H1 (cell line): Measurements from ENCODE around the gene PIP5K1B. TPM values are rescaled to one million over a fixed set of nuclear protein-coding genes. Genes with fewer than 3 reads are reported as not detected.

Source experiments
- CTCF ChIA-PET: fragments of 300-600 bp; sonication (Branson Sonifier 250); formaldehyde crosslinking; loops from one replicate; lab custom pipeline; 2021; ENCODE audit not compliant: partially characterized antibody; lab: Charles Lee
- POLR2A ChIA-PET: fragments of 300-600 bp; sonication (Branson Sonifier 250); formaldehyde crosslinking; loops from one replicate; lab custom pipeline; 2021; ENCODE audit warnings: inconsistent platforms; ENCODE audit not compliant: partially characterized antibody; lab: Charles Lee
- DNase-seq, 2 experiments: peaks; one replicate each; pipeline versions ENCODE4 v3.0.0 to v3.0.0-alpha.2; 2010 to 2022; ENCODE audit warnings: low spot score in 2 of 2, low read depth in 1 of 2, mixed read lengths in 1 of 2
- FAIRE-seq: peaks from 2 replicates; lab custom pipeline; 2011; peaks lifted over from hg19 to GRCh38; lab: Jason Lieb, UNC
- H2AFZ ChIP-seq: 2 replicates; pipeline ENCODE4 v1.8.1; 2012; ENCODE audit warnings: low read length, inconsistent platforms
- H2AK5ac ChIP-seq: 2 replicates; pipeline ENCODE4 v1.6.1; 2013; ENCODE audit warnings: low read depth, low read length
- H2BK120ac ChIP-seq: replicated peaks from 2 replicates; pipeline ENCODE3; 2013; ENCODE audit warnings: low read depth, low read length, inconsistent platforms
- H2BK12ac ChIP-seq: 2 replicates; pipeline ENCODE4 v1.6.1; 2013; ENCODE audit warnings: low read depth, low read length
- H2BK15ac ChIP-seq: 2 replicates; pipeline ENCODE4 v1.6.1; 2013; ENCODE audit warnings: low read length
- H2BK20ac ChIP-seq: 2 replicates; pipeline ENCODE4 v1.6.1; 2013; ENCODE audit warnings: low read length
- H2BK5ac ChIP-seq: 2 replicates; pipeline ENCODE4 v1.6.1; 2013; ENCODE audit warnings: low read depth, low read length
- H3K14ac ChIP-seq: 2 replicates; pipeline ENCODE4 v1.6.1; 2013; ENCODE audit warnings: inconsistent platforms; ENCODE audit not compliant: insufficient read length
- H3K18ac ChIP-seq: 2 replicates; pipeline ENCODE4 v1.6.1; 2013; ENCODE audit warnings: low read length; ENCODE audit errors: extremely low read depth
- H3K23ac ChIP-seq: 2 replicates; pipeline ENCODE4 v1.6.1; 2013; ENCODE audit warnings: inconsistent platforms; ENCODE audit not compliant: insufficient read length
- H3K23me2 ChIP-seq: 2 replicates; pipeline ENCODE4 v1.6.1; 2013; ENCODE audit warnings: low read depth, low read length
- H3K27ac ChIP-seq: 2 replicates; pipeline ENCODE4 v1.6.1; 2011; ENCODE audit warnings: low read depth, low read length, inconsistent platforms
- H3K27me3 ChIP-seq, 4 experiments: replicated peaks in 1 of 4; 1 replicate in 1 of 4; 2 replicates in 3 of 4; pipeline versions ENCODE4 v1.6.1 to v1.8.1; 2011 to 2013; ENCODE audit warnings: low read length in 3 of 4, mild to moderate bottlenecking in 3 of 4, inconsistent platforms in 2 of 4, mixed read lengths in 2 of 4, moderate library complexity in 1 of 4; ENCODE audit not compliant: control insufficient read depth in 3 of 4, insufficient read depth in 3 of 4; ENCODE audit errors: extremely low read depth in 1 of 4
- H3K36me3 ChIP-seq, 4 experiments: 2 replicates each; pipeline versions ENCODE4 v1.6.1 to v1.8.1; 2011 to 2013; ENCODE audit warnings: mild to moderate bottlenecking in 4 of 4, low read length in 3 of 4, moderate library complexity in 2 of 4, control low read depth in 1 of 4, inconsistent platforms in 1 of 4; ENCODE audit not compliant: insufficient read depth in 4 of 4, control insufficient read depth in 2 of 4
- H3K4ac ChIP-seq: replicated peaks from 2 replicates; pipeline ENCODE3; 2013; ENCODE audit warnings: low read length, low read depth, mixed read lengths, inconsistent platforms; ENCODE audit not compliant: insufficient read length
- H3K4me1 ChIP-seq, 4 experiments: replicated peaks in 1 of 4; 1 replicate in 1 of 4; 2 replicates in 3 of 4; pipeline versions ENCODE4 v1.6.1 to v1.8.1; 2011 to 2013; ENCODE audit warnings: low read length in 3 of 4, inconsistent platforms in 2 of 4, mixed read lengths in 1 of 4; ENCODE audit not compliant: insufficient read depth in 4 of 4, control insufficient read depth in 3 of 4
- H3K4me2 ChIP-seq, 2 experiments: 2 replicates each; pipeline versions ENCODE4 v1.6.1 to v1.8.1; 2011 to 2013; ENCODE audit warnings: low read depth in 2 of 2, low read length in 2 of 2, control low read depth in 1 of 2, inconsistent platforms in 1 of 2, mild to moderate bottlenecking in 1 of 2; ENCODE audit not compliant: insufficient read depth in 1 of 2
- H3K4me3 ChIP-seq, 4 experiments: fragments of 200-600, 300-600 bp in 1 of 4; sonication (generic), shearing (Covaris generic), sonication (Bioruptor Twin) in 1 of 4; 2 replicates each; pipeline versions ENCODE4 v1.5.1 to v1.8.1; 2011 to 2016; ENCODE audit warnings: low read length in 4 of 4, low read depth in 3 of 4, control low read depth in 2 of 4, inconsistent platforms in 2 of 4, mild to moderate bottlenecking in 2 of 4, mixed read lengths in 1 of 4, moderate library complexity in 1 of 4; ENCODE audit not compliant: insufficient read depth in 2 of 4; ENCODE audit errors: extremely low read depth in 1 of 4
- H3K56ac ChIP-seq: replicated peaks from 2 replicates; pipeline ENCODE3; 2013; ENCODE audit warnings: low read depth, mild to moderate bottlenecking, mixed read lengths, low read length, inconsistent platforms; ENCODE audit not compliant: insufficient read length
- H3K79me1 ChIP-seq: 2 replicates; pipeline ENCODE4 v1.6.1; 2013; ENCODE audit warnings: low read depth, low read length, control low read depth
- H3K79me2 ChIP-seq, 2 experiments: 2 replicates each; pipeline versions ENCODE4 v1.6.1 to v1.8.1; 2012 to 2013; ENCODE audit warnings: low read length in 2 of 2, mild to moderate bottlenecking in 2 of 2, inconsistent platforms in 1 of 2; ENCODE audit not compliant: insufficient read depth in 2 of 2, control insufficient read depth in 1 of 2
- H3K9ac ChIP-seq, 4 experiments: replicated peaks in 1 of 4; 1 replicate in 1 of 4; 2 replicates in 3 of 4; pipeline versions ENCODE4 v1.6.1 to v1.8.1; 2011 to 2013; ENCODE audit warnings: low read depth in 3 of 4, low read length in 3 of 4, control low read depth in 2 of 4, mild to moderate bottlenecking in 2 of 4, moderate library complexity in 2 of 4, inconsistent platforms in 1 of 4; ENCODE audit errors: extremely low read depth in 1 of 4
- H3K9me3 ChIP-seq, 2 experiments: 2 replicates each; pipeline versions ENCODE4 v1.6.1 to v1.8.1; 2012 to 2013; ENCODE audit warnings: mild to moderate bottlenecking in 2 of 2, moderate library complexity in 2 of 2, control low read depth in 1 of 2, inconsistent platforms in 1 of 2, low read depth in 1 of 2, low read length in 1 of 2, mixed read lengths in 1 of 2; ENCODE audit not compliant: insufficient read depth in 2 of 2
- H4K20me1 ChIP-seq, 2 experiments: replicated peaks in 1 of 2; 2 replicates each; pipeline versions ENCODE3 to v1.8.1; 2011 to 2013; ENCODE audit warnings: inconsistent platforms in 2 of 2, low read length in 2 of 2, mild to moderate bottlenecking in 1 of 2; ENCODE audit not compliant: insufficient read depth in 2 of 2, control insufficient read depth in 1 of 2
- H4K5ac ChIP-seq: 2 replicates; pipeline ENCODE4 v1.6.1; 2013; ENCODE audit warnings: low read length, low read depth, mixed read lengths, inconsistent platforms; ENCODE audit not compliant: insufficient read length
- H4K8ac ChIP-seq: 2 replicates; pipeline ENCODE4 v1.8.0; 2013; ENCODE audit warnings: mild to moderate bottlenecking, moderate library complexity, low read length, inconsistent platforms; ENCODE audit not compliant: insufficient read depth; ENCODE audit errors: extremely low read depth
- H4K91ac ChIP-seq: replicated peaks from 2 replicates; pipeline ENCODE3; 2013; ENCODE audit warnings: low read length, mixed read lengths, inconsistent platforms; ENCODE audit not compliant: insufficient read length
- BACH1 ChIP-seq: IDR thresholded peaks from 2 replicates; pipeline ENCODE4 v1.6.1; 2012; ENCODE audit warnings: low read length, improper control_type of control experiment
- CHD1 ChIP-seq: IDR thresholded peaks from 2 replicates; pipeline ENCODE4 v1.6.1; 2012; ENCODE audit warnings: low read depth, low read length, improper control_type of control experiment
- CHD2 ChIP-seq: IDR thresholded peaks from 2 replicates; pipeline ENCODE4 v1.6.1; 2012; ENCODE audit warnings: low read length, improper control_type of control experiment
- polyA plus RNA-seq, 7 experiments: library from polyadenylated mRNA; depleted of rRNA in 3 of 7; stranded (reverse) in 5 of 7; unstranded in 2 of 7; fragments of >200 nt in 5 of 7; fragments of 200-250 nt in 2 of 7; gene quantifications; 1 replicate in 5 of 7; 2 replicates in 1 of 7; 4 replicates in 1 of 7; pipeline versions ENCODE4 v1.2.1 to v1.2.3, GENCODE V29; 2011 to 2013; ENCODE audit warnings: missing spikeins in 2 of 7, mixed read lengths in 2 of 7
- total RNA-seq: library from RNA; stranded (reverse); fragmentation: NEBNext Ultra II Directional; extraction: Animal tissue kit (Norgen Biotek cat#: 25700); gene quantifications from 2 replicates; pipeline ENCODE4 v1.2.1, GENCODE V29; 2021

PIP5K1B gene
- total and polyA plus RNA-seq, 2 of the 8 experiments (the other 6 are each of a cell fraction or from before 2014, with no cell fraction given) = 4.7 to 7.7 TPM

DNA sequence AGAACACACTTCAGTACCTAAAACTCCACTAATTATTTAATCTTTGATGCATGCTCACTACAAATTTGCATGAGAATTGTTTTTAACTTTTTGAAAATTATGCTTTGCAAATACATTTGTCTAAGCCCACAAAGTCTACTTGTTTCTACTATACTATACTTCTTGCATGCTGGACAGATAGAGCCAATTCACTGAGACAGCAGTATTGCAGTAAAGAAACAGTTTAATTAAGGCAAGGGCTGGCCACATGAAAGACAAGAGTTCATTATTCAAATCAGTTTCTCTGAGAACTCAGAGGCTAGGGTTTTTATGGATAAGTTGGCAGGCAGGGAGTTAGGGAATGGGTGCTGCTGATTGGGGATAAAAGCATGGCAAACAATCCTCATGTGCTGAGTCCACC is 324.5 kb downstream of the PIP5K1B start:
- H2BK20ac ChIP-seq = no peak overlapping the region
- ChIA-PET CTCF (interaction anchor here (1.8 kb wide), 1 partner anchor 27 kb away, joined by 6 read pairs; no protein-coding TSS in a partner anchor), POLR2A (no interaction called here)
- H3K4me2 ChIP-seq = no peak overlapping the region
- H3K56ac ChIP-seq = no peak overlapping the region
- H4K5ac ChIP-seq = no peak overlapping the region
- no peak overlapping the region for H2AFZ ChIP-seq
- H3K14ac ChIP-seq = no peak overlapping the region
- no peak overlapping the region for H2BK12ac ChIP-seq
- no peak overlapping the region for H2BK15ac ChIP-seq
- H3K79me2 ChIP-seq = no peaks in the 10 kb centered on the region
- H3K36me3 ChIP-seq = no peaks in the 10 kb centered on the region
- no peak overlapping the region for H3K18ac ChIP-seq
- H3K9me3 ChIP-seq = peaks cover 4 to 5% of the 10 kb centered on the region in 2 experiments; a peak in 2 of 4 replicates
- no peak overlapping the region for H3K27ac ChIP-seq
- H4K20me1 ChIP-seq = no peaks in the 10 kb centered on the region
- H2AK5ac ChIP-seq = no peak overlapping the region
- DNase-seq (no peak), FAIRE-seq (no peak)
- no peak overlapping the region for H3K9ac ChIP-seq
- no peak overlapping the region for H2BK120ac ChIP-seq
- TF ChIP-seq CHD2 = no peak
- no peak for TF ChIP-seq BACH1
- TF ChIP-seq CHD1 = no peak
- H3K4me3 ChIP-seq = no peak overlapping the region
- H4K8ac ChIP-seq = no peak overlapping the region
- no peak overlapping the region for H2BK5ac ChIP-seq
- peaks cover 0 to 2% (median 0%) of the 10 kb centered on the region in 4 experiments; a peak in 1 of 7 replicates for H3K4me1 ChIP-seq
- no peak overlapping the region for H3K4ac ChIP-seq
- H3K79me1 ChIP-seq = no peaks in the 10 kb centered on the region
- no peaks in the 10 kb centered on the region for H3K23me2 ChIP-seq
- H4K91ac ChIP-seq = no peak overlapping the region
- no peaks in the 10 kb centered on the region for H3K27me3 ChIP-seq
- H3K23ac ChIP-seq = no peak overlapping the region
